NCI-H1694 treated with DMSO at 0.1 percent for 48 hours (cell line): ENCODE measurements around the gene PIP5K1A.

Experiments
- DNase-seq: peaks from one replicate; lab custom pipeline; 2025; lab: John Stamatoyannopoulos, UW

Gene PIP5K1A

DNA sequence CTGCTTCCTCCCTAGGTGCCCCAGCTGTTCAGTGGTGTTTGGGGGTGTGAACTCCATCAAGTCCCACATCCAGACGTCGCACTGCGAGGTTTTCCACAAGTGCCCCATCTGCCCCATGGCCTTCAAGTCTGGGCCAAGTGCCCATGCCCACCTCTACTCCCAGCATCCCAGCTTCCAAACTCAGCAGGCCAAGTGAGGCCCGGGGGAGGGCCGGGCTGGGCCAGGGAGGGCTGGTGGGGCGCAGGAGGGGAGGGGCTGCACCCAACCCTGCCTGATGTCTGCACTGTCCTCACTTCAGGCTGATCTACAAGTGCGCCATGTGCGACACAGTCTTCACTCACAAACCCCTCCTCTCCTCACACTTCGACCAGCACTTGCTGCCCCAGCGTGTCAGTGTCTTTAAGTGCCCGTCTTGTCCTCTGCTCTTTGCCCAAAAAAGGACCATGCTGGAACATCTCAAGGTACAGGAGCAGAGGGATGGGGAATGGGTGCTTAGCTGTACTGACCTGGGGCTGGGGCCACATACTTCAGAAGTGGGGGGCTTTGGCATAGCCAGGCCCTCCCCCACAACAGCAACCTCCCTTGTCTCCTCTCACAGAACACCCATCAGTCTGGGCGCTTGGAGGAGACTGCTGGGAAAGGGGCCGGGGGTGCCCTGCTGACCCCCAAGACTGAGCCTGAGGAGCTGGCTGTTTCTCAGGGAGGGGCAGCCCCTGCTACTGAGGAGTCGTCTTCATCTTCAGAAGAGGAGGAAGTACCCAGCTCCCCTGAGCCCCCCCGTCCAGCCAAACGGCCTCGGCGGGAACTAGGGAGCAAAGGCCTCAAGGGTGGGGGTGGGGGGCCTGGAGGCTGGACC, 91.0 kb downstream of the PIP5K1A start:
- no peak for DNase-seq

DNA sequence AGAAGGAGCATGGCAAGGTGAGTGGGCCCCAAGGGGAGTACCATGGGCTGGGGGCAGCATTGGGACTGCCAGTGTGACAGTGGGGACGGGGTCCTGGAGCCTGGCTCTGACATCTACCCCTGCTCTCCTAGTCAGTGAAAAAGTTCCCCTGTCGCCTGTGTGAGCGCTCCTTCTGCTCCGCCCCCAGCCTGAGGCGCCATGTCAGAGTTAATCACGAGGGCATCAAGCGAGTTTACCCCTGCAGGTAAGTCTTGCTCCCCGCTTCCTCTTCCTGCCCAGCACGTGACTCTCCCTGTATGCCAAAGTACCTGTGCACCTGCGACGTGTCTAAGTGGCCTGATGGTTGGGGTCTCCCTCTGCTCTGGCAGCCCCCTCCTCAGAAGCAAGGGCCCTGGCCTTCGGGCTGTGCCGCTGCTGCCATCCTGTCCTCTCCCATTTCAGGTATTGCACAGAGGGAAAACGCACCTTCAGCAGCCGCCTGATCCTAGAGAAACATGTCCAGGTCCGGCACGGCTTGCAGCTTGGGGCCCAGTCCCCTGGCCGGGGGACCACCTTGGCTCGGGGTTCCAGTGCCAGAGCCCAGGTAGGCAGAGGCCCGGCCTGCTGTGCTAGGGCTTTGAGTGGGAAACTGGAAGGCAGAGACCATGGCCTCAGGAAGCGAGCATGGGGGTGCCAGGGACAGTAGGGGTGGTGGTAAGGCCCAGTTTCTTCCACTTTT, 91.8 kb downstream of the PIP5K1A start:
- DNase-seq, result no peak

DNA sequence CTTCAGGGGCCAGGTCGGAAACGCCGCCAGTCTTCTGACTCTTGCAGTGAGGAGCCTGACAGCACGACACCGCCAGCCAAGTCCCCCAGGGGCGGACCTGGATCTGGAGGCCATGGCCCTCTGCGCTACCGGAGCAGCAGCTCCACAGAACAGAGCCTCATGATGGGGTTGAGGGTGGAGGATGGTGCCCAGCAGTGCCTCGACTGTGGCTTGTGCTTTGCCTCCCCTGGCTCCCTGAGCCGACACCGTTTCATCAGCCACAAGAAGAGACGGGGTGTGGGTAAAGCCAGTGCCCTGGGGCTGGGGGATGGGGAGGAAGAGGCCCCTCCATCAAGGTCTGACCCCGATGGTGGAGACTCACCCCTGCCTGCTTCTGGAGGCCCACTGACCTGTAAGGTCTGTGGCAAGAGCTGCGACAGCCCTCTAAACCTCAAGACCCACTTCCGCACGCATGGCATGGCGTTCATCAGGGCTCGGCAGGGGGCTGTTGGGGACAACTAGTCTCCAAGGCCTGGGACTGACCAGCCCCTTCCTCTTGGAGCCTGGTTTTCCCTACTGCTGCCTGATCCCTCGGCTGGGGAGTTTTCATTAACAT, 92.5 kb downstream of the PIP5K1A start:
- no peak for DNase-seq

- DNase-seq, result peak; percentile 66
These were observed 94.1 kb downstream of the PIP5K1A start for GRCh38 chr1:151292207-151293030.

- DNase-seq, result no peak
These were observed 94.7 kb downstream of the PIP5K1A start for GRCh38 chr1:151293093-151293492.

DNA sequence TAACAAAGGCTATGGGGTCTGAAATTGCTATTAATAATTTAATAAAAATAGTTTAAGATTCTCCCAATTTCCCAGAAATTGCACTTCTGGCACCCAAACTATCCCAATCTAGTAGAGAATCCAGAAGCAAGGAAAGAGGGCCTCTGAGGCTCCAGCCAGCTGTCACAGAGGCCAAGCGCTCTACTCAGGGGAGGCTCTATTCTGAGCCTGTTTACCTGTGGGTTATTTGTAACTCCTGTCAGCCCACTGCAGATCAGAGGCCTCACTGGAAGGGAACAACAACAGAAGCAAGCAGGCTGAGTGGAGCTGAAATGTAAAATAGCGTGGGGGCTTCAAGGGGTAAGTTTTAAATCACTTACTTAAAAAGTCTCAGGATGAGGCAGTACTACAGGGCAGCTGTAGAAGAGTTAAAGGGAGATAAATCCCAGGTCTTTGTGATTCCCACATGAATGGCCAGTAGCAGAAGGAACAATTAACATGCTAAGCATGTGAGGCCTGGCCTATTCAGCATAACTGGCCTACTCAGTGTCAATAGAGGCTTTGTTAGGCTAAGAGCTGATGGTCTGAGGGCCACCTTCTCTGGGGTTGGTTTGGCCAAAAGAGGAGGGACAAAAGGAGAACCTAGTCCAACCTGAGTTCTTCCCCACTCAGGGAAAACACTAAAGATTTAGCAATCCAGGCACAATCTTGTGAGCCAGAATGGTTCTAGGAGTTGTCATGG, 96.5 kb downstream of the PIP5K1A start:
- no peak for DNase-seq
